Measurements from ENCODE around the gene NECTIN2.
"Not testable (repeated sequence)": the region's sequence is repeated elsewhere in the genome, so short reads cannot be mapped to it uniquely, and the experiment has no call there.

NECTIN2 gene

GRCh38 chr19:44911896-44912295 is 65.8 kb downstream of the NECTIN2 start:
- DNase-seq, result not testable (repeated sequence)

- no peak for DNase-seq
Measured at GRCh38 chr19:44912854-44913253, 66.8 kb downstream of the NECTIN2 start.

GRCh38 chr19:44913512-44914432 is 67.7 kb downstream of the NECTIN2 start:
- not testable (repeated sequence) for DNase-seq

- peak; percentile 67 for DNase-seq
Measured at GRCh38 chr19:44914433-44915206, 68.5 kb downstream of the NECTIN2 start, which contains the start of gene APOC1. Gene APOC1, plus strand, starts transcription at chr19:44914608. Its CDS starts 284 bp downstream, at chr19:44914892.

GRCh38 chr19:44924243-44924725 is 78.2 kb downstream of the NECTIN2 start:
- no peak for DNase-seq

- no peak for DNase-seq
Measured at GRCh38 chr19:44925114-44925891, 79.2 kb downstream of the NECTIN2 start.

GRCh38 chr19:44926245-44927077 is 80.4 kb downstream of the NECTIN2 start:
- not testable (repeated sequence) for DNase-seq

GRCh38 chr19:44927746-44928145 is 81.6 kb downstream of the NECTIN2 start:
- DNase-seq, result peak; percentile 33

GRCh38 chr19:44930088-44930487 is 84.0 kb downstream of the NECTIN2 start:
- DNase-seq, result no peak

- no peak for DNase-seq
Measured at GRCh38 chr19:44931541-44931940, 85.4 kb downstream of the NECTIN2 start.
